ENCODE measurements around the gene CGREF1. TPM values are rescaled to one million over a fixed set of nuclear protein-coding genes. Genes with fewer than 3 reads are reported as not detected.

Gene CGREF1
- total RNA-seq, 1 donor from 2014 or later: 2.4 TPM

- DNase-seq (ENCODE audit: extremely low spot score, unreplicated experiment): no peak
- H3K36me3 Mint-ChIP-seq: no peaks in the 10 kb centered on the region
These were observed 33.3 kb upstream of the CGREF1 start for GRCh38 chr2:27152102-27152795.

DNA sequence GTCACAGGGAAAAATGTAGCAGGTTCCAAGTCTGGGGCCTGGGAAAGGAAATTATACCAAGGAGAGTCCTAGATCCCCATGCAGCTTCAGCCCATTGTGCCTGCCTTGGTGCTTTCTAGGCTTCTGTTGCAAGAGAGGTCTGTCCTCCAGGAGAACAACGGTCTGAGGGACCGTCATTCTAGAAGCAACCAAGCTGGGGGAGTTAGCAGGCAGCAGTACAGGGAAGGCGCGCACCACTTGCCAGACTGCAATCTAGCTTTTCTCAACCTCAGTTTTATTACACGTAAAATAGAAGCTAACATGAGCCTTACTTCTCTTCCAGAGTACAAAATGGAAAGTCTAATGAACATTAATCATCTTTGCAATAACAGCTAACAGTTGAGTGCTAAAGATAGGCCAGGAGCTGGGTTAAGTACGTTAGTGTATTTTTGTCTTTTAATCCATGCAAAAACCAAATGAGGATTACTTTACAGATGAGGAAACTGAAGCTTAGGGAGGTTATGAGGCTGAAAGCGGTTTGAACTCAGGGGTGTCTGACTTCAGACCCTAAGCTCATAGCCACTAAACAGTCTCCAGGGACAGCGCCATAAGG is 31.8 kb upstream of the CGREF1 start:
- Mint-ChIP-seq H3K4me3 (no peak overlapping the region), H3K27me3 (peaks cover 4% of the 10 kb centered on the region), H3K36me3 (no peaks in the 10 kb centered on the region), H3K4me1 (ENCODE audit: unreplicated experiment) (no peaks in the 10 kb centered on the region), H3K9me3 (no peaks in the 10 kb centered on the region), H3K27ac (no peak overlapping the region)
- TF ChIP-seq CTCF (conservative IDR thresholded peaks at IDR 0.05): no peak
- no peak for DNase-seq (ENCODE audit: extremely low spot score, unreplicated experiment)

More at GRCh38 chr2:27152102-27152795, 33.3 kb upstream of the CGREF1 start:
- no peak for TF ChIP-seq CTCF (conservative IDR thresholded peaks at IDR 0.05)
- H3K27ac Mint-ChIP-seq: no peak overlapping the region
- H3K27me3 Mint-ChIP-seq: peaks cover 4% of the 10 kb centered on the region
- no peaks in the 10 kb centered on the region for H3K9me3 Mint-ChIP-seq
- H3K4me1 Mint-ChIP-seq (ENCODE audit: unreplicated experiment): no peaks in the 10 kb centered on the region
- H3K4me3 Mint-ChIP-seq: no peak overlapping the region

DNA sequence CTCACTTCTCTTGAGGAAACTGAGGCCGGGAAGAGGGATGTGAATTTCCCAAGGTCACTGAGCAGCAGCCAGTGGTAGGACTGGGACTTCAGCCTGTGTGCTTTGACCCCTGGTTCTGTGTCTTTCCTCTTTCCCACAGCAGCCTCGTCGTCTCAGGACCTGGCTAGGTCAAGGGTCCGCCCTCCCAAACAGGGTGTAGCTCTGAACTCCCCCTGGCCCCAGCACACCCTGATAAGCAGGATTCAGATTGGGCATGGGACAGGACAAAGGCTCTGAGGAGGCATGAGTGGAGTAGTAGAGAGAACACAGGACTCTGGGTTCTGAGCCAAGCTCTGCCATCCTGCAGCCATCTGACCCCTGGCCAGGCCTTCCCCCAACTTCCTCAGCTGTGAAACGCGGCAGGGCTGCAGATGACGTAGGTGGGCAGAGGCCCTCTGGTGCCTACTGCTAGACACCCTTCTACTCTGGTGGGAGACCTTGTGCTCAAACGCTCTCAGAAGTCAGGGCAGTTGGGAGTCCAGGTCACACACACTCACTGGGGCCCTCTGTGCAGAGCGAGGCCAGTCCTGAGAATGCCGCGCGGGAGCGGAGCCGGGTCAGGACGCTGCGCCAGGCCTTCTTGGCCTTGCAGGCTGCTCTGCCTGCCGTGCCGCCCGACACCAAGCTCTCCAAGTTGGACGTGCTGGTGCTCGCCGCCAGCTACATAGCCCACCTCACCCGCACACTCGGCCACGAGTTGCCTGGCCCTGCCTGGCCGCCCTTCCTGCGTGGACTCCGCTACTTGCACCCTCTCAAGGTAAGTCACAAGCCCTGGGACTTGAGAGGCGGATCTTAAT is 30.9 kb upstream of the CGREF1 start:
- no peak for DNase-seq (ENCODE audit: extremely low spot score, unreplicated experiment)
- Mint-ChIP-seq H3K27ac (no peak overlapping the region), H3K9me3 (no peaks in the 10 kb centered on the region), H3K27me3 (peaks cover 4% of the 10 kb centered on the region), H3K4me3 (no peak overlapping the region), H3K4me1 (ENCODE audit: unreplicated experiment) (no peaks in the 10 kb centered on the region), H3K36me3 (no peaks in the 10 kb centered on the region)
- no peak for TF ChIP-seq CTCF (conservative IDR thresholded peaks at IDR 0.05)

DNA sequence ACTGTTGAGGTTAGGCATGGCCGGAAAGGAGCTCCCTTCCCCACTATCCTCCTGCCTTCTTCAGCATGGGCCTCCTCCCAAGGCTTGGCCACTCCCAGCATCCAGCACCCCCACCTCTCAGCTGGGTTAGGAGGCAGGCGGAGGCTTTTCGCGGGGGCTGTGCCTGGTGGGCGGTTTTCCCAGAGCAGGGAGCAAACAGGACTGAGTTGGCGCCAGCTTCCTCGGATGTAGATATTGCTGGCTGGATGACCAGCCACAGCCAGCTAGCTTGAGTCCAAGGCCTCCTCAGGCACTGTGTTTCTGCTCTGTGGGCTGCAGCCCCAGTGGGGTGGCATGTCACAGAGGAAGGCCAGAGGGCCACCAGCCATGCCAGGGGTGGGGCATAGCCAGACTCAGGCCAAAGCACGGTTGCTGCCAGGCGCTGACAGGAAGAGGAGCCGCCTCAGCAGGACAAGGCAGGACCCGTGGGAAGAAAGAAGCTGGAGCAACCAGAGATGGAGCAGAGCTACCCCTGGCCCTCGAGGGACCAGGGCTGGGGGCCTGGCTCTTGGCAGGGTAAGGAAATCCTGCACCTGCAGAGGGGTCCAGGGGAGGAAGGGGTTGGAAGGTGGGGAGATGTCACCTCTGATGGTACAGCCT is 30.0 kb upstream of the CGREF1 start, which contains the start of gene TCF23:
Gene TCF23 (plus strand): TSS at position 204 of the 639 bp plus-strand sequence. CDS start 130 bp downstream, at position 334.
- H3K27me3 Mint-ChIP-seq: peaks cover 5% of the 10 kb centered on the region
- DNase-seq (ENCODE audit: extremely low spot score, unreplicated experiment): no peak
- TF ChIP-seq CTCF (conservative IDR thresholded peaks at IDR 0.05): no peak
- H3K4me1 Mint-ChIP-seq (ENCODE audit: unreplicated experiment): no peaks in the 10 kb centered on the region
- no peak within 1 kb of the TSS for H3K27ac Mint-ChIP-seq
- no peaks in the 10 kb centered on the region for H3K9me3 Mint-ChIP-seq
- H3K4me3 Mint-ChIP-seq: no peak within 1 kb of the TSS
- H3K36me3 Mint-ChIP-seq: no peaks in the 10 kb centered on the region

GRCh38 chr2:27147935-27148334 is 29.0 kb upstream of the CGREF1 start:
- Mint-ChIP-seq H3K27ac (no peak overlapping the region), H3K9me3 (peaks cover 4% of the 10 kb centered on the region), H3K27me3 (peaks cover 15% of the 10 kb centered on the region), H3K4me1 (ENCODE audit: unreplicated experiment) (no peaks in the 10 kb centered on the region), H3K36me3 (no peaks in the 10 kb centered on the region), H3K4me3 (no peak overlapping the region)
- TF ChIP-seq CTCF (conservative IDR thresholded peaks at IDR 0.05): no peak
- DNase-seq (ENCODE audit: extremely low spot score, unreplicated experiment): no peak
